Fibroblast of lung (primary cell): ENCODE results near the gene CRAMP1.

ENCODE experiments used
- CTCF ChIP-seq, 2 donors: IDR thresholded peaks in 1 of 2; conservative IDR thresholded peaks in 1 of 2; 1 replicate in 1 of 2; 2 replicates in 1 of 2; pipeline ENCODE4 v1.5.1; 2011 to 2012; ENCODE audit warnings: low read length in 2 of 2, control low read depth in 1 of 2, inconsistent platforms in 1 of 2, low read depth in 1 of 2, mild to moderate bottlenecking in 1 of 2
- EZH2 ChIP-seq: IDR thresholded peaks from 2 replicates; pipeline ENCODE4 v1.5.1; 2012; ENCODE audit warnings: low read length, control low read depth, mild to moderate bottlenecking; ENCODE audit errors: missing control alignments

- TF ChIP-seq EZH2: no peak
- no peak for TF ChIP-seq CTCF (conservative IDR thresholded peaks at IDR 0.05 in 1 of 2, IDR thresholded peaks at IDR 0.05 in 1 of 2; ENCODE audit: low read depth in 1 of 2, low read length in 2 of 2)
Measured at GRCh38 chr16:1666316-1666715, 54.2 kb downstream of the CRAMP1 start.
